GM12872 (cell line): ENCODE data around the gene OGFOD2.

Experiments
- TF ChIP-seq, protein P1 (sequence below): IDR thresholded peaks from 3 replicates; pipeline ENCODE4 v1.5.1; 2011; ENCODE audit warnings: low read depth, mild to moderate bottlenecking, low read length, moderate library complexity; ENCODE audit not compliant: insufficient read depth

The OGFOD2 gene

DNA sequence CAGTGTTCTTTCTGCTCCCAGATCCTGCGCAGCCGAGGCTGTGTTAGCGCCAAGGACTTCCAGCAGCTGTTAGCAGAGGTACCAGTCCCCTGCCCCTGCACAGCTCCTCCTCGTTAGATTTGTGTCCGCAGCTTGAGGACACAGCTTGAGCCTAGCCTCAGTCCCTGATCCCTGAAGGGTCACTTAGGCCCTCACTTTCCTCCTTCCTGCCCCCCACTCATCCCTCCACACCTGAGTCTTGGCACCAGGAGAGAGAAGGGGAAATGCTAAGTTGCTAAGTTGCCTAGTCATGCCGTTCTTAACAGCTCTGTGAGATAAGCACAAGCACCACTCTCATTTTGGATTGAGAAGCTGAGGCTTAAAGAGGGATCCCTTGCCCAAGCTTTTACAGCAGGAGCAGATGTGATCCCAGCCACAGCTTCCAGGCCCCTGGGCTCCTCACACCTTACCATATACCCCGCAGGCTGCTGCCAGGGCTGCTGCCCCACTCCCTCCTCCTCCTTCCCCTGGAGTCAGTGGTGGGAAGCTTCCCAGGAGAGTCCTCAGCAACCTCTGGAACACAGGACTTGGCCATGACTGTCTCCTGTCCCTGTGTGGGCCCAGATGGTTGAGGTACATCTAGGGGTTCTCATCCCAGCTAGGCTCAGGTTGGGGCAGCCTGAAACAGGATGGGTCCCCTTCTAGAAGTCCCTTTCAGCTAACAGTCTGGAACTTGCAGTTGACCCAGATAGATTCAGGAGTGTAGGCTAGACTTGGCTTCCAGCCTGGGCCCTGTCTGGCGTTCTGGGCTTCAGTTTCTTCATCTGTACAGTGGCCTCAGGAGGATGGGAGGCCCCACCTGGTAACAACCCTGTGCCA is 975 bp downstream of the OGFOD2 start:
- TF ChIP-seq, protein P1, sequence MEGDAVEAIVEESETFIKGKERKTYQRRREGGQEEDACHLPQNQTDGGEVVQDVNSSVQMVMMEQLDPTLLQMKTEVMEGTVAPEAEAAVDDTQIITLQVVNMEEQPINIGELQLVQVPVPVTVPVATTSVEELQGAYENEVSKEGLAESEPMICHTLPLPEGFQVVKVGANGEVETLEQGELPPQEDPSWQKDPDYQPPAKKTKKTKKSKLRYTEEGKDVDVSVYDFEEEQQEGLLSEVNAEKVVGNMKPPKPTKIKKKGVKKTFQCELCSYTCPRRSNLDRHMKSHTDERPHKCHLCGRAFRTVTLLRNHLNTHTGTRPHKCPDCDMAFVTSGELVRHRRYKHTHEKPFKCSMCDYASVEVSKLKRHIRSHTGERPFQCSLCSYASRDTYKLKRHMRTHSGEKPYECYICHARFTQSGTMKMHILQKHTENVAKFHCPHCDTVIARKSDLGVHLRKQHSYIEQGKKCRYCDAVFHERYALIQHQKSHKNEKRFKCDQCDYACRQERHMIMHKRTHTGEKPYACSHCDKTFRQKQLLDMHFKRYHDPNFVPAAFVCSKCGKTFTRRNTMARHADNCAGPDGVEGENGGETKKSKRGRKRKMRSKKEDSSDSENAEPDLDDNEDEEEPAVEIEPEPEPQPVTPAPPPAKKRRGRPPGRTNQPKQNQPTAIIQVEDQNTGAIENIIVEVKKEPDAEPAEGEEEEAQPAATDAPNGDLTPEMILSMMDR, result no peak

DNA sequence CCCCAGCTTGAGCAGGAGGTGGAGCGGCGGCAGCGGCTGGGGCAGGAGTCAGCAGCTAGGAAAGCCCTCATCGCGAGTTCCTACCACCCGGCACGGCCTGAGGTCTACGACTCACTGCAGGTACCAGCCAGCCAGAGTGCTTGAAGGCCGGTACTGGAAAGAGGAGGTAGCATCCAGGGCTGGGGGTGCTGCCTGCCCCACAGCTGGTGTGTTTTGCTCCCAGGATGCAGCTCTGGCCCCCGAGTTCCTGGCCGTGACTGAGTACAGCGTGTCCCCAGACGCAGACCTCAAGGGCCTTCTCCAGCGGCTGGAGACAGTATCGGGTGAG is 1.6 kb downstream of the OGFOD2 start:
- TF ChIP-seq, protein P1, result no peak

DNA sequence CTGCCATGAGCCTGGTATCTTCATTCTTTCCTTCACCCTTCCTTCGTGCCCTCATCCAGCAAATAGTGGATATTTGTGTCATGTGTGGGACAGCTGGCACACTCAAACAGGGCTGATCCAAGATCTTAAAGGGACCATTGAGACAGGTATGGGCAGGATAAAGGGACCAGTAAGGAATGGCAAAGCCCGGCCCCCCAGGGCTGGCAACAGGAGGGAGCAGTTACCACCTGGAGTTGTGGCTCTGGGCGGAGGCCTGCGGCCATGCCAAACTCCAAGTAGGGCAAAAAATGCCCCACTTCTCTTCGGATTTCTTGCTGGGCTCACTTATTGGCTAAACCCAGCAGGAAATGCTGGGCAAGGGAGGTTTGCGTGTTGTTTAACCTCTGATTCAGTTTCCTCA is 2.1 kb downstream of the OGFOD2 start:
- TF ChIP-seq, protein P1, result no peak

DNA sequence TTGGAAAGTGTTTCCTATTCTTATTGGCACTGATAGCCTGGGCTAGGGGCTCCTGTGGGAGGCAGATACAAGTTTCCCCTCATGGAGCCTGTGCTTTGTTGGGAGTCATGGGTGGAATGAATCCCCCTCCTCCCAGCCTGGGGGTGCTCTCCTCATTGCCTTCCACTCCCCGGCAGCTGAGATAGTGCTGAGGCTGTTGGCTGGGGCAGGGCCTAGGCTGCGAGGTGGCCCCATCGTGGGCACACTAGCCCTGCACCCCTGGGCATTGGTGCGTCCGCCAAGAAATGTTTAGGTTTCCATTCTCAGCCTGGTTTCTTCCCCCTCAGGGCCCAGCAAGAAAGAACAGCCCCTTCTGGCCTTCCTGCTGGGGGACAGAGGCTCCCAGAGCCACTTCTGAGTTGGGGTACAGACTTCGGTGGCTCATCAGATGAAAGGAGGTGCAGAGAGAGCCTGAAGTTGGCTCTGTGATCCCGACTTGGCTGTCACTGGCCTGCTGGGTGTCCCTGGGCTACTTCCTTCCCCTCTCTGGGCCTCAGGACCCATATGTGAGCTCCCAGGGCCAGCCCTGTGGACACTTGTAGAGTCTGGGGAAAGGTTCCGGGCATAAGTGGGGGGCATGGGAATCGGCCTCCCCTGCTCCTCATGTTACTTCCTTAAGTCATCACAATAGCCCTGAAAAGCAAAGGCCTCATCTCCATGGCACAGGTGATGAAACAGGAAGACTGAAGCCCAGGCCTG is 2.8 kb downstream of the OGFOD2 start:
- TF ChIP-seq, protein P1, result no peak

DNA sequence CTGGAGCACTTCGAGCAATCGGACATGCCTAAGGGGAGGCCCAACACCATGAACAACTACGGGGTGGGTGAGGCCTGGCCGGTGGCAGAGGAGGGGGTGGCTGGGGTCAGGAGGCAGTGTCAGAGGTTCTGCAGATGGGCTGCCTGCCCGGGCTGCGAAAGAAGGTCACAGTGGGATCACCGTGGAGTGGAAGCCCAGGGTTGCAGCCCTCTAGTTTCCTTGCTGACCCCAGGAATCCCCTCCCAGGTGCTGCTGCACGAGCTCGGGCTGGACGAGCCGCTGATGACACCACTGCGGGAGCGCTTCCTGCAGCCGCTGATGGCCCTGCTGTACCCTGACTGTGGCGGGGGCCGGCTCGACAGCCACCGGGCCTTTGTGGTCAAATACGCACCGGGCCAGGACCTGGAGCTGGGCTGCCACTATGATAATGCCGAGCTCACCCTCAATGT is 3.5 kb downstream of the OGFOD2 start:
- TF ChIP-seq, protein P1, result no peak

DNA sequence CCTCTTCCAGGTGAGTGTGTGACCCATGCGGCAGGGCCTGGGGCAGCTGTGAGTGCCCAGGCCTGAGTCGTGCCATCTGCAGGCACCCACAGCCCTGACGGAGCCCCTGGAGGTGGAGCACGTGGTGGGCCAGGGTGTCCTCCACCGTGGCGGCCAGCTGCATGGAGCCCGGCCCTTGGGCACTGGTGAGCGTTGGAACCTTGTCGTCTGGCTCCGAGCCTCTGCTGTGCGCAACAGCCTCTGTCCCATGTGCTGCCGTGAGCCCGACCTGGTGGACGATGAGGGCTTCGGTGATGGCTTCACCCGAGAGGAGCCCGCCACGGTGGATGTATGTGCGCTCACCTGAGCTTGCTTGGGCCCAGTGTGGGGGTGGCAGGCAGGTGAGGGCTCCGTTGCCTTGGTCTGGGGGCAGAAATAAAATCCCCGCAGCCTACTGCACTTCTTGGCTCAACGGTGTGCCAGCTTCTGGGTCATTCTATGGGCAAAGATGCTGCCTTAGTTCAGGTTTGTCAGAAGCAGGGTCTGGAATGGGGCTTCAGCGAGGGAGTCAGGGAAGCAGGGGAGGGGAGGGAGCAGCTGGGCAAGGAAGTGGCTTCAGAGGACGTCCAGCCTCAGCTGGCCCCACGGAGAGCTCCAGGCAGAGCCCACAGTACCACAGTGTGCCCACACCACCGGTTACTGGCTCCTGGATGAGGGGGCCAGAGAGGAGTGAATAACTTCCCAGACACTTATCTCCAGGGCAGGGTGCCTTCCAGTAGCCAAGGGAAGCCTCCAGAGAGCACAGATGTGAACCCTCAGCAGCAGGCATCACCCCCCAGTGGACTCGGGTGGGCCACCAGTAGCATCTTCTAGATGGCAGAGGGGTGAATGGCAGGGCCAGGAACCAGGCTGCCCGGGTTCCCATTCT is 4.2 kb downstream of the OGFOD2 start:
- TF ChIP-seq, protein P1, result no peak

DNA sequence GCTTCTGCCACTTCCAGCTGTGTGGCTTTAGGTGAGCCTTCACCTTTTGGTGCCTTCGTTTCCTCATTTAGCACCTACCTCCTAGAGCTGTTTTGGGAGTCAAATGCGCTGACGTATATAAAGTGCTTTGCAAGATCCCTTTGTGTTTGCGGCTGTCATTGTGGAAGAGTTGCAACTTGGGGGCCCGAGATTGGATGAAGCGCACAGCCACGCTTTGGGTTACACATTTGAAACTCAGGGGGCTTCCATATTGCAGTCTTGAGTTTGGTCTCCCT is 4.8 kb downstream of the OGFOD2 start:
- TF ChIP-seq, protein P1, result no peak
